GM23248 (cell line): ENCODE measurements around the gene TMEM266.

Experiments used
- EZH2 ChIP-seq: fragments of 200-600 bp; sonication (generic); IDR thresholded peaks from 2 replicates; pipeline ENCODE4 v1.6.1; 2018; ENCODE audit warnings: antibody characterized with exemption, mild to moderate bottlenecking; ENCODE audit not compliant: insufficient read depth, poor library complexity, severe bottlenecking
- EZH2phosphoT487 ChIP-seq: fragments of 200-600 bp; sonication (generic); IDR thresholded peaks from 2 replicates; pipeline ENCODE4 v1.6.1; 2018; ENCODE audit warnings: antibody characterized with exemption, moderate library complexity, mild to moderate bottlenecking, low read depth; ENCODE audit not compliant: insufficient read depth

- TF ChIP-seq EZH2 = no peak
- no peak for TF ChIP-seq EZH2phosphoT487
Measured at GRCh38 chr15:76135516-76135915, 75.7 kb downstream of the TMEM266 start.
